Upper lobe of left lung (tissue), 4 donors: Measurements from ENCODE around the gene ZMYND8.

Experiments used
- EP300 ChIP-seq, 4 donors: sonication (generic); formaldehyde crosslinking; IDR thresholded peaks; one replicate each; pipeline ENCODE4 v1.5.1; 2017; ENCODE audit warnings: antibody characterized with exemption in 4 of 4, control low read depth in 2 of 4
- POLR2A ChIP-seq, 4 donors: fragments of 450-650 bp; IDR thresholded peaks; one replicate each; pipeline ENCODE4 v1.5.1; 2016 to 2017; ENCODE audit warnings: antibody characterized with exemption in 4 of 4, mild to moderate bottlenecking in 2 of 4
- TF ChIP-seq, protein P1 (sequence below), 6 experiments: fragments of 450-650 bp in 4 of 6; fragments of 200-600 bp in 2 of 6; sonication (generic) in 2 of 6; IDR thresholded peaks; one replicate each; pipeline ENCODE4 v1.5.1; 2016 to 2019; ENCODE audit warnings: antibody characterized with exemption in 6 of 6

DNA sequence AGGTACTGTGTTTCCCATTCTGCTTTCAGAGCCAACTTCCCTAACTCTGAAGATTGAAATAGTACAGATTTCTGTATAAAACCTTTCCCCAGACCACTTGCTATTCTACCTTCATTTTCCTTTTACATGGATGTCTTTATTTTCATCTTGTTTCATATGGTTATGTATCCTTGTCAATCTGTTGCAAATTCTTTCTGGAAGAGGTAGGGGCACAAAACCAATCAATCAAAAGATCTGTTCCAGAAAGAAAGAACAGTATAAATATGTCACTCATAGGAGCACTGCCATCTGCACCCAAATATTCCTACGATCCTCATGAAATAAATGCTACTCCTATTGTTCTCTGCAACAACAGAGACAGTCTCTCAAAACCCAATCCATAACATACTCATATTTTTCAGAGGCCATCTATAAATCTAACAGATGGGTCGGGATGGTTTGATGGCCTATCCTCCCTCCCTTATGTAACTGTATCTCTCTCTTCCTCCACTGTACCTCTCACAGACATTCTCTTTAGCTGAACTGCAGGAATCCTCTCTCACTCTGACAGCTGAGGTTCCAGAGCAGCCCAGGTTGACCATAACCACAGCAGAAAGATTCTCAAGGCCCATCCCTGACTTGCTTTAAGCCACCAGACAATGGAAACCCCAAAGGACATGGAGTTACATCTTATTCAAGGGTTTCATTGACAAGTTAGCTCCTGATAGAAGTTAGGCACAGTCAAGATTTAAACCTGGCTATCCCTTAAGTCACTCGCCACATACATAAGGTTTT is 112.8 kb downstream of the ZMYND8 start:
- TF ChIP-seq, protein P1, sequence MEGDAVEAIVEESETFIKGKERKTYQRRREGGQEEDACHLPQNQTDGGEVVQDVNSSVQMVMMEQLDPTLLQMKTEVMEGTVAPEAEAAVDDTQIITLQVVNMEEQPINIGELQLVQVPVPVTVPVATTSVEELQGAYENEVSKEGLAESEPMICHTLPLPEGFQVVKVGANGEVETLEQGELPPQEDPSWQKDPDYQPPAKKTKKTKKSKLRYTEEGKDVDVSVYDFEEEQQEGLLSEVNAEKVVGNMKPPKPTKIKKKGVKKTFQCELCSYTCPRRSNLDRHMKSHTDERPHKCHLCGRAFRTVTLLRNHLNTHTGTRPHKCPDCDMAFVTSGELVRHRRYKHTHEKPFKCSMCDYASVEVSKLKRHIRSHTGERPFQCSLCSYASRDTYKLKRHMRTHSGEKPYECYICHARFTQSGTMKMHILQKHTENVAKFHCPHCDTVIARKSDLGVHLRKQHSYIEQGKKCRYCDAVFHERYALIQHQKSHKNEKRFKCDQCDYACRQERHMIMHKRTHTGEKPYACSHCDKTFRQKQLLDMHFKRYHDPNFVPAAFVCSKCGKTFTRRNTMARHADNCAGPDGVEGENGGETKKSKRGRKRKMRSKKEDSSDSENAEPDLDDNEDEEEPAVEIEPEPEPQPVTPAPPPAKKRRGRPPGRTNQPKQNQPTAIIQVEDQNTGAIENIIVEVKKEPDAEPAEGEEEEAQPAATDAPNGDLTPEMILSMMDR (IDR thresholded peaks at IDR 0.05), result no peak
- no peak for TF ChIP-seq EP300 (IDR thresholded peaks at IDR 0.05)
- TF ChIP-seq POLR2A (IDR thresholded peaks at IDR 0.05), result no peak
